Activated naive CD8-positive, alpha-beta T cell treated with anti-CD3 and anti-CD28 coated beads, Interleukin-2, amount 10 ng/mL, durations not matched to agents 7 days and 5 days (primary cell): Measurements from ENCODE around the gene WDR45B. TPM values are rescaled to one million over a fixed set of nuclear protein-coding genes. Genes with fewer than 3 reads are reported as not detected.

Experiments used
- ATAC-seq: fragments of 150-1000 bp; cut with Tn5 transposase; one replicate; pipeline ENCODE4 v1.10.0; 2021; ENCODE audit warnings: low read depth, moderate library complexity
- POLR2A ChIA-PET: fragments of 350-600 bp; sonication (Branson Sonifier 250); formaldehyde crosslinking; loops from one replicate; lab custom pipeline; 2021; ENCODE audit warnings: antibody characterized with exemption; lab: Charles Lee
- DNase-seq: peaks from one replicate; pipeline ENCODE4 v3.0.0; 2021
- H3K27ac Mint-ChIP-seq: one replicate; pipeline ENCODE4 v1.8.0; 2022; ENCODE audit warnings: mild to moderate bottlenecking, mixed read lengths
- H3K27me3 Mint-ChIP-seq: one replicate; pipeline ENCODE4 v1.8.0; 2022; ENCODE audit warnings: mild to moderate bottlenecking, moderate library complexity, mixed read lengths
- H3K36me3 Mint-ChIP-seq: one replicate; pipeline ENCODE4 v1.8.0; 2021; ENCODE audit warnings: mild to moderate bottlenecking, mixed read lengths
- H3K4me1 Mint-ChIP-seq: one replicate; pipeline ENCODE4 v1.8.0; 2021; ENCODE audit warnings: mixed read lengths
- H3K4me3 Mint-ChIP-seq: one replicate; pipeline ENCODE4 v1.8.0; 2022; ENCODE audit warnings: mild to moderate bottlenecking, moderate library complexity, mixed read lengths
- H3K9me3 Mint-ChIP-seq: one replicate; pipeline ENCODE4 v1.8.0; 2021; ENCODE audit warnings: mixed read lengths
- total RNA-seq, 2 experiments: library from RNA; stranded (reverse); gene quantifications; one replicate each; pipeline ENCODE4 v1.2.3, GENCODE V29; 2021

WDR45B gene
- total RNA-seq, 2 experiments from 2014 or later, result 56.9 to 61.5 TPM

DNA sequence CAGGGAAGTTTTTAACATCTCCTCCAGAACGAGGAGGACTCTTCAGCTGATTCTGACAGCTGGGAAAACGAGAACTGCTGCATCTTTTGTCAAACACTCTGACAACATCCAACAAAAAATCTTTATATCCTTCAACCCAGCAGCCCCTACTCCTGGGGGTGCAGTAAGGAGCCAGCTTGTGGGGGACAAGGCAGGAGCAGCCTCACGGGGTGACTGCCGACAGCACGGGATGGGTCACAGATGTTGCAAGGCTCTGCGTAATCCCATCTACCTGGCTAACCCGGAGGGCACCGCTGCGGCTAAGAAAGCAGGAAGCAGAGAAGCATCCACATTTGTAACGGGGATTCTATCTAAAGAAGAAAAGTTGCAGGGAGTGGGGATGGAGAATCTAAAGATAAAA, 28.6 kb downstream of the WDR45B start:
- Mint-ChIP-seq H3K27ac (no peak overlapping the region), H3K9me3 (no peaks in the 10 kb centered on the region), H3K4me3 (no peak overlapping the region), H3K36me3 (peaks cover 15% of the 10 kb centered on the region), H3K4me1 (no peaks in the 10 kb centered on the region), H3K27me3 (no peaks in the 10 kb centered on the region)
- DNase-seq (no peak), ATAC-seq (no peak)
- POLR2A ChIA-PET, result no interaction called here

GRCh38 chr17:82619211-82619610, 29.0 kb downstream of the WDR45B start:
- POLR2A ChIA-PET, result no interaction called here
- Mint-ChIP-seq H3K4me3 (no peak overlapping the region), H3K36me3 (peaks cover 17% of the 10 kb centered on the region), H3K4me1 (no peaks in the 10 kb centered on the region), H3K9me3 (no peaks in the 10 kb centered on the region), H3K27ac (no peak overlapping the region), H3K27me3 (no peaks in the 10 kb centered on the region)
- no peak for ATAC-seq
- no peak for DNase-seq

DNA sequence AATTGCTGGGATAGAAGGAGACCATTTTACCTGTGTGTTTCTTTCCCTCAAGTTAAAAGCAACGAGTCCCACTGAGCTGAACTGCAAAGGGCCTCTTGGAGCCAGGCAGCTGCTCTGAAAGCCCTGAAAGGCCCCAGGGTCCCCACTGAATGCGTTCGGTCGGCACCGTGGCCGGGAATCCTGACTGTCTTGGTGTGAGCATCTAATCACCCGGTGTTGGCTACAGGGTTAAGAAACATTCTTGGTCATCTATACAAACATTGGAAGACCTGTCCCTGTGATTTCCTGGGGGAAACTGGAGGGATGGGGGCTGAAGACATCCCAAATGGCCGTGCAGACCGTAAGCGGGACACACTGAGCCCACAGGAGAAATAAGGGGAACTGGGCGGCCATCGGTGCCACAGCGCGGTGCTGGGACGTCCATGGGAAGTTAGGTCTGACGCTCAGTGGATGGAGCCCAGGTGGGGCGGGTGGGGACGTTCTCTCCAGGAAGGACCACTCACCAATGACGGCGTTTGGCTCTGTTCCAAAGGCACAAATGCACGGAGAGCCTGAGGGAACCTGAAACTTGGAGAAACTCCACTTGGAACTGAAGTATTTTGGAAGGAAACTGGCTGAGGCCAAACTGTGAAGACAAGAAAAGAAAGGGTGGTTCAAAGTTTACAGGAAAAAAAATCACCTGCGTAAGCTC, 32.1 kb downstream of the WDR45B start:
- no peaks in the 10 kb centered on the region for H3K4me1 Mint-ChIP-seq
- no peak overlapping the region for H3K27ac Mint-ChIP-seq
- H3K27me3 Mint-ChIP-seq, result no peaks in the 10 kb centered on the region
- POLR2A ChIA-PET, result no interaction called here
- DNase-seq, result no peak
- no peak overlapping the region for H3K4me3 Mint-ChIP-seq
- H3K9me3 Mint-ChIP-seq, result no peaks in the 10 kb centered on the region
- no peak for ATAC-seq
- H3K36me3 Mint-ChIP-seq, result peaks cover 13% of the 10 kb centered on the region

DNA sequence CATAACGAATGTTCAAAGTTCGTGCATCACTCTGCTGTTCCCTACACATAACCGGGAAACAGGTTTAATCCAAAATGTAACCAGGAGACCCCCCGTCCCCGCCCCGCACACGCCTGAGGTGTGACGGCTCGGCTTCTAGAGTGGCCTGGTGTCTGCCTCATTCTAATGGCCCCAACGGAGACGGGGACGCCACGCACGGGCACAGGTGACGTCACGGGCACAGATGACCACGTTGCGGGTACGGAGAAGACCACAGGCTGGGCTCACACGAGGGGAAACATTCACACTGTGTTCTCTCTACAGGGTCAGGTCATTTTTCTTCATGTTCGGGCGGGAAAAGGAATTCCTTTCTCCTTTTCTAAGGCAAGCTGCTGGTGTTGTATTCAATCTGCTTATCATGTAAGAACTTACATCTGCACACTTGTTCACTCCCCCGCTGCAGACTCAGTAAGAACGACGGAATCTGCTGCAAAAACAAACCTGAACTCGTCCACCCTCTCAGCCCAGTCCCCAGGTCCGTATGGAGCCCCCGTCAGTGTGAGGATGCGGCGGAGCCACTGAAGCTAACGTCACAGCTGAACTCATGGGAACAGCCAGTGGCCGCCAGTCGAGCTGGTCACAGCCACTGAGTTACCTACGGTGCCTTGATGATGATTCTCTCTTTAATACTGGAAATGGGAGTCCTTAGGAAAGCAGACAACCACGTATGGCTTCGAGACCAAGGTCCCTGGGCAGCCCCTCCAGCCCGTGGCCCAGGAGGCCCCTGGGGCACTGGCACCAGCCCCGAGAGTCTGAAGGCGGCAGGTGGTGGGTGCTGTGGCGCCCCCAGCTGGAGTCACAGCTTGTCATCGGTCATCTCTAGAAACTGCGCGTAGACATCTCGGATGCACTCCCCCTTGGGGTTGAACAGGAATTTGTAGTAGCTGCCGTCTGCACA, 32.9 kb downstream of the WDR45B start:
- DNase-seq (no peak), ATAC-seq (no peak)
- Mint-ChIP-seq H3K9me3 (no peaks in the 10 kb centered on the region), H3K27ac (no peak overlapping the region), H3K27me3 (no peaks in the 10 kb centered on the region), H3K4me1 (no peaks in the 10 kb centered on the region), H3K4me3 (no peak overlapping the region), H3K36me3 (peaks cover 9% of the 10 kb centered on the region)
- POLR2A ChIA-PET, result no interaction called here

- Mint-ChIP-seq H3K27ac (no peak overlapping the region), H3K36me3 (peaks cover 14% of the 10 kb centered on the region), H3K4me1 (no peaks in the 10 kb centered on the region), H3K9me3 (no peaks in the 10 kb centered on the region), H3K4me3 (no peak overlapping the region), H3K27me3 (no peaks in the 10 kb centered on the region)
- POLR2A ChIA-PET, result no interaction called here
- DNase-seq (no peak), ATAC-seq (no peak)
These were observed 34.1 kb downstream of the WDR45B start for GRCh38 chr17:82614095-82614631.

- POLR2A ChIA-PET, result no interaction called here
- DNase-seq (no peak), ATAC-seq (no peak)
- Mint-ChIP-seq H3K4me1 (no peaks in the 10 kb centered on the region), H3K9me3 (no peaks in the 10 kb centered on the region), H3K27ac (no peak overlapping the region), H3K27me3 (no peaks in the 10 kb centered on the region), H3K4me3 (no peak overlapping the region), H3K36me3 (peaks cover 14% of the 10 kb centered on the region)
These were observed 34.8 kb downstream of the WDR45B start for GRCh38 chr17:82613283-82614094.

GRCh38 chr17:82611140-82612058, 36.8 kb downstream of the WDR45B start:
- POLR2A ChIA-PET, result no interaction called here
- H3K4me3 Mint-ChIP-seq, result no peak overlapping the region
- H3K36me3 Mint-ChIP-seq, result peaks cover 16% of the 10 kb centered on the region
- DNase-seq, result no peak
- no peaks in the 10 kb centered on the region for H3K4me1 Mint-ChIP-seq
- no peak for ATAC-seq
- no peak overlapping the region for H3K27ac Mint-ChIP-seq
- H3K27me3 Mint-ChIP-seq, result no peaks in the 10 kb centered on the region
- no peaks in the 10 kb centered on the region for H3K9me3 Mint-ChIP-seq

- H3K27ac Mint-ChIP-seq, result peak overlapping the region; percentile 8
- H3K36me3 Mint-ChIP-seq, result peaks cover 13% of the 10 kb centered on the region
- POLR2A ChIA-PET, result no interaction called here
- ATAC-seq, result no peak
- no peaks in the 10 kb centered on the region for H3K9me3 Mint-ChIP-seq
- no peak for DNase-seq
- no peaks in the 10 kb centered on the region for H3K4me1 Mint-ChIP-seq
- no peaks in the 10 kb centered on the region for H3K27me3 Mint-ChIP-seq
- no peak overlapping the region for H3K4me3 Mint-ChIP-seq
These were observed 38.6 kb downstream of the WDR45B start for GRCh38 chr17:82609655-82610054.

DNA sequence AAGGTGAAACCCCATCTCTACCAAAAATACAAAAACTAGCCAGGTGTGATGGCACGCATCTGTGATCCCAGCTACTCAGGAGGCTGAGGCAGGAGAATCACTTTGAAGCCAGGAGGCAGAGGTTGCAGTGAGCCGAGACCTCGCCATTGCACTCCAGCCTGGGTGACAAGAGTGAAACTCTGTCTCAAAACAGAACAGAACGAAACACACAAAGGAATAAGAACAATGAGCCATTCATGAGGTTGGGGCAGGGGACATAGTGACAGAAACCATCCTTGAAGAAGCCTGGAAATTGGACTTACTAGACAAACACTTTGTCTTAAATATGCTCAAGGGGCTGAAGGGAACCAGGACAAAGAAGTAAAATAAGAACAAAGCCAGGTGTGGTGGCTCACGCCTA, 39.4 kb downstream of the WDR45B start:
- Mint-ChIP-seq H3K9me3 (no peaks in the 10 kb centered on the region), H3K4me3 (no peak overlapping the region), H3K27me3 (no peaks in the 10 kb centered on the region), H3K4me1 (peaks cover 4% of the 10 kb centered on the region), H3K27ac (no peak overlapping the region), H3K36me3 (peaks cover 16% of the 10 kb centered on the region)
- DNase-seq, result no peak
- no peak for ATAC-seq
- POLR2A ChIA-PET, result no interaction called here

DNA sequence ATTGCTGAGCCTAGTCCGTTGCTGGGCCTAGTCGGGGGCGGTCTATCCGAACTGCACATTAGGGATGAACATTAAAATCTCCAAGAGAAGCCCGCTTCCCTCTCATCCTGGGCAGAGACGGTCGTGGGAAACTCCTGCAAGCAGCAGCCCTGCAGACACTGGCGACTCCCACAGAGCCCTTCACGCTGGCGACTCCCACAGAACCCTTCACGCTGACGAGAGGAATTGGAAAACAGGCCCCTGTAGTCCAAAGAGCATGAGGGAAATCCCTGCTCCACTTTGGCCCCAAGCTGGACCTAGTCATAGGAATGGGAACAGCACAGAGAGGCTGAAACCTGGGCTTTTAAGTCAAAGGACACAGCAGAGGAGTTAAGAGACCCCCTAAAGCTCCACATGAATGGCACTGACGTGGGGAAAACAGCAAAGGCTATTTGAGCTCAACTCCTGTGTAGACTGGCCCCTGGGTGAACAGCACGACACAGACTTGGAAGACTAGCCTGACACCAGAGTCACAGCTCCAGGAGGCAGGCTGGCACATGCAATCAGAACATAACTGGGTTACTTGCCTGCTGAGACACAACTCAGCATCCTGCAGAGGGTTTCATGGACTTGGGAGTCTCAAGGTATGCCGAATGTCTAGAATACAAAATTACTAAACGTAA, 42.2 kb downstream of the WDR45B start:
- ATAC-seq (no peak), DNase-seq (no peak)
- no peaks in the 10 kb centered on the region for H3K9me3 Mint-ChIP-seq
- no peaks in the 10 kb centered on the region for H3K27me3 Mint-ChIP-seq
- POLR2A ChIA-PET, result no interaction called here
- H3K4me1 Mint-ChIP-seq, result peaks cover 7% of the 10 kb centered on the region
- no peak overlapping the region for H3K27ac Mint-ChIP-seq
- no peak overlapping the region for H3K4me3 Mint-ChIP-seq
- H3K36me3 Mint-ChIP-seq, result peaks cover 28% of the 10 kb centered on the region

DNA sequence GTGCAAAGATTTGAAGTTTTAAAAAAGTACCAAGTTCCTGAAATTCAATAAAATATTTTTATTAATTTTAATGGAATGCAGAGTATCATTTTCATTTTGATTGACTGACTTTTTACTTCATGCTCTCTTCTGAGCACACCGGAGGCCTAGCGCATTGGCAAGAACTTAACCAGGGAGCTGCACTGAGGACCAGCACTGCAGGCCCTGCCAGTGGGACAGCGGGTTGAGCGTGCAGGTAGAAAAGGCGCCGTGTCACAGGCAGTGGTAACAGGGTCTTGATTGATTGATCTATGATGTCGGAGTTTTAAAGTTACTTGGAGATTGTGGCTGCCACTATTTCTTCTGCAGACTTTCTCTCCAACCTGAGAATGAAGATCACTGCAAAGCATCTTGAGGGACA, 43.7 kb downstream of the WDR45B start:
- DNase-seq (no peak), ATAC-seq (no peak)
- no peaks in the 10 kb centered on the region for H3K9me3 Mint-ChIP-seq
- H3K27me3 Mint-ChIP-seq, result no peaks in the 10 kb centered on the region
- no peak overlapping the region for H3K4me3 Mint-ChIP-seq
- POLR2A ChIA-PET, result interaction anchor here (0.5 kb wide), 1 partner anchor 268 kb away, joined by 3 read pairs; no protein-coding TSS in a partner anchor
- H3K27ac Mint-ChIP-seq, result peak overlapping the region; percentile 75
- H3K4me1 Mint-ChIP-seq, result peaks cover 7% of the 10 kb centered on the region
- peaks cover 29% of the 10 kb centered on the region for H3K36me3 Mint-ChIP-seq

GRCh38 chr17:82603981-82604448, 44.2 kb downstream of the WDR45B start:
- no peak overlapping the region for H3K4me3 Mint-ChIP-seq
- peak overlapping the region; percentile 75 for H3K27ac Mint-ChIP-seq
- POLR2A ChIA-PET, result no interaction called here
- no peaks in the 10 kb centered on the region for H3K27me3 Mint-ChIP-seq
- H3K9me3 Mint-ChIP-seq, result no peaks in the 10 kb centered on the region
- H3K4me1 Mint-ChIP-seq, result peaks cover 7% of the 10 kb centered on the region
- no peak for DNase-seq
- peaks cover 26% of the 10 kb centered on the region for H3K36me3 Mint-ChIP-seq
- peak; percentile 83 for ATAC-seq
